ENCODE data around the gene B4GAT1. TPM values are rescaled to one million over a fixed set of nuclear protein-coding genes. Genes with fewer than 3 reads are reported as not detected.

Gene B4GAT1
- polyA plus RNA-seq, 1 experiment = 15.9 TPM

DNA sequence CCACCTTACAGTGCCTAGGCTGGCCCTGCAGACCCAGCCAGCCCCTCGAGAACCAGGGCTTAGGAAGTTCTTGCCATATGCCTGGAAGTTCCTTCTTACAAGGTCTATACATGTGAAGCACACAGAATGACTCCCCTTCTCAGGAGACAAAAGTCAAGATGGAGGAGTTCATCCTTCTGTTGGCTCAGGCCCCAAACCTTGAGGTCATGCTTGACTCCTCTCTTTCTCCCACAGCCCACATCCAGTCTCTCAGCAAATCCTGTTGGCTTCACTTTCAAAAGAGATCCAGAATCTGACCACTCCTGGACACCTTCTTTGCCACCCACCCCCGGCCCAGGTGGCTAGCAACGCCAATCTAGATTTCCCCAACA, 28.8 kb downstream of the B4GAT1 start:
- DNase-seq (ENCODE audit: low read depth, low spot score) = no peak
- peaks cover 8% of the 10 kb centered on the region; the same call in 1 of the 2 replicates for H3K9me3 ChIP-seq (ENCODE audit: control insufficient read depth, insufficient read depth, low read length)
- CTCF ChIA-PET = interaction anchor here (1.7 kb wide), 1 partner anchor 10 kb away, joined by 8 read pairs; no protein-coding TSS in a partner anchor
- H3K4me3 ChIP-seq (ENCODE audit: low read depth, low read length) = no peak overlapping the region
- POLR2A ChIA-PET = interaction anchor here (1.0 to 2.8 kb wide), 4 partner anchors 8 to 704 kb away, joined by 3 to 56 read pairs (median 26); partner anchors contain the start of genes PCNX3, RIN1 and YIF1A
- peak overlapping the region; percentile 99 for H3K27ac ChIP-seq (ENCODE audit: low read depth, low read length)
- TF ChIP-seq, protein P1, sequence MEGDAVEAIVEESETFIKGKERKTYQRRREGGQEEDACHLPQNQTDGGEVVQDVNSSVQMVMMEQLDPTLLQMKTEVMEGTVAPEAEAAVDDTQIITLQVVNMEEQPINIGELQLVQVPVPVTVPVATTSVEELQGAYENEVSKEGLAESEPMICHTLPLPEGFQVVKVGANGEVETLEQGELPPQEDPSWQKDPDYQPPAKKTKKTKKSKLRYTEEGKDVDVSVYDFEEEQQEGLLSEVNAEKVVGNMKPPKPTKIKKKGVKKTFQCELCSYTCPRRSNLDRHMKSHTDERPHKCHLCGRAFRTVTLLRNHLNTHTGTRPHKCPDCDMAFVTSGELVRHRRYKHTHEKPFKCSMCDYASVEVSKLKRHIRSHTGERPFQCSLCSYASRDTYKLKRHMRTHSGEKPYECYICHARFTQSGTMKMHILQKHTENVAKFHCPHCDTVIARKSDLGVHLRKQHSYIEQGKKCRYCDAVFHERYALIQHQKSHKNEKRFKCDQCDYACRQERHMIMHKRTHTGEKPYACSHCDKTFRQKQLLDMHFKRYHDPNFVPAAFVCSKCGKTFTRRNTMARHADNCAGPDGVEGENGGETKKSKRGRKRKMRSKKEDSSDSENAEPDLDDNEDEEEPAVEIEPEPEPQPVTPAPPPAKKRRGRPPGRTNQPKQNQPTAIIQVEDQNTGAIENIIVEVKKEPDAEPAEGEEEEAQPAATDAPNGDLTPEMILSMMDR (IDR thresholded peaks at IDR 0.05; ENCODE audit: low read depth, low read length) = no peak
- H3K27me3 ChIP-seq (ENCODE audit: control insufficient read depth, insufficient read depth, low read length) = no peaks in the 10 kb centered on the region

- H3K27ac ChIP-seq (ENCODE audit: low read depth, low read length) = peak overlapping the region; percentile 99
- H3K27me3 ChIP-seq (ENCODE audit: control insufficient read depth, insufficient read depth, low read length) = no peaks in the 10 kb centered on the region
- H3K9me3 ChIP-seq (ENCODE audit: control insufficient read depth, insufficient read depth, low read length) = peaks cover 8% of the 10 kb centered on the region; the same call in 1 of the 2 replicates
- ChIA-PET POLR2A (interaction anchor here (1.0 to 2.8 kb wide), 6 partner anchors 7 to 703 kb away, joined by 3 to 56 read pairs (median 18); partner anchors contain the start of genes PCNX3, RIN1 and YIF1A), CTCF (interaction anchor here (0.7 to 1.7 kb wide), 2 partner anchors 11 to 248 kb away, joined by 4 to 8 read pairs; partner anchors contain the start of gene PACS1)
- TF ChIP-seq, protein P1 (IDR thresholded peaks at IDR 0.05; ENCODE audit: low read depth, low read length) = no peak
- DNase-seq (ENCODE audit: low read depth, low spot score) = peak; percentile 74
- no peak overlapping the region; the same call in 1 of the 2 replicates for H3K4me3 ChIP-seq (ENCODE audit: low read depth, low read length)
Measured at GRCh38 chr11:66317723-66318599, 29.5 kb downstream of the B4GAT1 start.

- Histone ChIP-seq H3K4me3 (ENCODE audit: low read depth, low read length) (peak overlapping the region; percentile 34), H3K9me3 (ENCODE audit: control insufficient read depth, insufficient read depth, low read length) (peaks cover 8% of the 10 kb centered on the region; the same call in 1 of the 2 replicates), H3K27me3 (ENCODE audit: control insufficient read depth, insufficient read depth, low read length) (no peaks in the 10 kb centered on the region), H3K27ac (ENCODE audit: low read depth, low read length) (peak overlapping the region; percentile 99)
- TF ChIP-seq, protein P1 (IDR thresholded peaks at IDR 0.05; ENCODE audit: low read depth, low read length) = no peak
- CTCF ChIA-PET = interaction anchor here (0.6 to 1.7 kb wide), 5 partner anchors 10 to 247 kb away, joined by 4 to 8 read pairs (median 5); partner anchors contain the start of genes PACS1 and RIN1
- DNase-seq (ENCODE audit: low read depth, low spot score) = no peak
- POLR2A ChIA-PET = interaction anchor here (0.5 to 2.8 kb wide), 11 partner anchors 8 to 820 kb away, joined by 3 to 56 read pairs (median 10); partner anchors contain the start of genes B4GAT1, PCNX3, RIN1 and YIF1A
Measured at GRCh38 chr11:66317322-66317722, 30.1 kb downstream of the B4GAT1 start.

DNA sequence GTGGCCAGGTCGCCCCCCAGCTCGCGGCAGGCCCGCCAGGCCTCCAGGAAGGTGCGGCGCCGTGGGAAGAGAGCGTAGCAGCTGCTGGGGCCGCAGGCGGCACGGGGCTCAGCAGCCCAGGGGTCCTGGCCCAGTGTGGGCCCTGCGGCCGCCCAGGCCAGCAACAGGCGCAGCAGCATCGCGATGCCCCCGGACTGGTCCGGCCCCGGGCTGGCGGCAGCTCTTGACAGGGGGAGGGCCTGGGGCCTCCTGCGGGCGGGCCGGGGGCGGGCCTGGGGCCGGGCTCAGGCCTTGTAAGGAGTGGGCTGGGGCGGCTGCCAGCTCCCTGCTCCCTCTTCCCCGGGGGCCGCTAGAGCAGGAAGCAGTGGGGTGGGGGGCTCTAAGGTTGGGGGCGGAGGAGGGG, 30.6 kb downstream of the B4GAT1 start, which contains the start of gene CD248:
Gene CD248, minus strand, starts transcription at position 196 of the 403 bp plus-strand sequence. Its CDS starts 17 bp downstream, at position 179.
- no peak for DNase-seq (ENCODE audit: low read depth, low spot score)
- peaks cover 8% of the 10 kb centered on the region; the same call in 1 of the 2 replicates for H3K9me3 ChIP-seq (ENCODE audit: control insufficient read depth, insufficient read depth, low read length)
- no peaks in the 10 kb centered on the region for H3K27me3 ChIP-seq (ENCODE audit: control insufficient read depth, insufficient read depth, low read length)
- TF ChIP-seq, protein P1 (IDR thresholded peaks at IDR 0.05; ENCODE audit: low read depth, low read length) = no peak
- ChIA-PET POLR2A (interaction anchor here (0.5 to 2.8 kb wide), 10 partner anchors 8 to 819 kb away, joined by 3 to 56 read pairs (median 10); partner anchors contain the start of genes B4GAT1, RIN1 and YIF1A), CTCF (interaction anchor here (0.6 to 1.7 kb wide), 4 partner anchors 10 to 36 kb away, joined by 4 to 8 read pairs (median 6); partner anchors contain the start of gene RIN1)
- peak within 1 kb of the TSS; percentile 87 for H3K4me3 ChIP-seq (ENCODE audit: low read depth, low read length)
- peak within 1 kb of the TSS; percentile 99 for H3K27ac ChIP-seq (ENCODE audit: low read depth, low read length)
